CD14-positive monocyte (primary cell): ENCODE data around the gene PLEKHG1. TPM values are rescaled to one million over a fixed set of nuclear protein-coding genes. Genes with fewer than 3 reads are reported as not detected.

ENCODE experiments used
- DNase-seq, 3 donors: peaks; one replicate each; pipeline ENCODE4 v3.0.0-alpha.2; 2011 to 2022
- H2AFZ ChIP-seq: 2 replicates; pipeline ENCODE4 v1.6.0; 2012; ENCODE audit warnings: mild to moderate bottlenecking, low read depth, low read length, inconsistent platforms; ENCODE audit not compliant: insufficient read depth, poor library complexity, severe bottlenecking
- H3K27ac ChIP-seq, 2 donors: 1 replicate in 1 of 2; 2 replicates in 1 of 2; pipeline ENCODE4 v1.5.1; 2012 to 2013; ENCODE audit warnings: low read length in 2 of 2, control low read depth in 1 of 2, inconsistent platforms in 1 of 2, low read depth in 1 of 2, mild to moderate bottlenecking in 1 of 2
- H3K27me3 ChIP-seq, 2 donors: one replicate each; pipeline versions ENCODE4 v1.6.0 to v1.6.1; 2011 to 2013; ENCODE audit warnings: low read length in 2 of 2; ENCODE audit not compliant: control insufficient read depth in 2 of 2, insufficient read depth in 2 of 2
- H3K36me3 ChIP-seq, 2 donors: replicated peaks in 1 of 2; 1 replicate in 1 of 2; 2 replicates in 1 of 2; pipeline versions ENCODE4 v1.5.1 to v1.6.1; 2012 to 2013; ENCODE audit warnings: low read length in 2 of 2, control low read depth in 1 of 2, inconsistent platforms in 1 of 2, mild to moderate bottlenecking in 1 of 2; ENCODE audit not compliant: insufficient read depth in 2 of 2, control insufficient read depth in 1 of 2
- H3K4me1 ChIP-seq, 2 donors: 1 replicate in 1 of 2; 2 replicates in 1 of 2; pipeline versions ENCODE4 v1.5.1 to v1.6.1; 2012 to 2013; ENCODE audit warnings: low read length in 2 of 2, control low read depth in 1 of 2, inconsistent platforms in 1 of 2, mild to moderate bottlenecking in 1 of 2, moderate library complexity in 1 of 2; ENCODE audit not compliant: insufficient read depth in 2 of 2, control insufficient read depth in 1 of 2
- H3K4me2 ChIP-seq: replicated peaks from 2 replicates; pipeline ENCODE3; 2012; ENCODE audit warnings: low read length, moderate library complexity, mild to moderate bottlenecking; ENCODE audit not compliant: poor library complexity, severe bottlenecking; ENCODE audit errors: extremely low read depth
- H3K4me3 ChIP-seq, 3 experiments: fragments of 200-600 bp in 1 of 3; sonication (generic) in 1 of 3; replicated peaks in 1 of 3; 1 replicate in 2 of 3; 2 replicates in 1 of 3; pipeline ENCODE4 v1.5.1; 2011 to 2013; ENCODE audit warnings: low read length in 3 of 3, mild to moderate bottlenecking in 3 of 3, control low read depth in 2 of 3, low read depth in 2 of 3, inconsistent platforms in 1 of 3, moderate library complexity in 1 of 3
- H3K79me2 ChIP-seq: 2 replicates; pipeline ENCODE4 v1.6.0; 2012; ENCODE audit warnings: mild to moderate bottlenecking, control low read depth, inconsistent platforms, low read length, moderate library complexity; ENCODE audit not compliant: insufficient read depth
- H3K9ac ChIP-seq: 2 replicates; pipeline ENCODE4 v1.6.0; 2017; ENCODE audit warnings: low read length, mild to moderate bottlenecking; ENCODE audit not compliant: insufficient read depth, poor library complexity, severe bottlenecking
- H3K9me3 ChIP-seq, 2 donors: replicated peaks in 1 of 2; 1 replicate in 1 of 2; 2 replicates in 1 of 2; pipeline versions ENCODE4 v1.5.1 to v1.6.1; 2012 to 2013; ENCODE audit warnings: low read length in 2 of 2, control low read depth in 1 of 2; ENCODE audit not compliant: control insufficient read depth in 1 of 2, insufficient read depth in 1 of 2
- H4K20me1 ChIP-seq: 2 replicates; pipeline ENCODE4 v1.6.0; 2012; ENCODE audit warnings: mild to moderate bottlenecking, low read length, control low read depth, moderate library complexity; ENCODE audit not compliant: insufficient read depth
- H3K27ac Mint-ChIP-seq, 7 donors: one replicate each; pipeline ENCODE4 v1.8.0; 2020; ENCODE audit warnings: mild to moderate bottlenecking in 7 of 7, mixed read lengths in 7 of 7, moderate library complexity in 6 of 7, inconsistent platforms in 2 of 7
- H3K27me3 Mint-ChIP-seq, 3 donors: one replicate each; pipeline ENCODE4 v1.8.0; 2021 to 2022; ENCODE audit warnings: low read depth in 3 of 3, mild to moderate bottlenecking in 3 of 3, mixed read lengths in 3 of 3, moderate library complexity in 3 of 3, inconsistent platforms in 1 of 3
- H3K36me3 Mint-ChIP-seq, 2 donors: one replicate each; pipeline ENCODE4 v1.8.0; 2020; ENCODE audit warnings: mixed read lengths in 2 of 2, inconsistent platforms in 1 of 2, mild to moderate bottlenecking in 1 of 2
- H3K4me1 Mint-ChIP-seq: one replicate; pipeline ENCODE4 v1.8.0; 2020; ENCODE audit warnings: mild to moderate bottlenecking, mixed read lengths
- H3K4me3 Mint-ChIP-seq, 2 donors: one replicate each; pipeline ENCODE4 v1.8.0; 2020; ENCODE audit warnings: mild to moderate bottlenecking in 2 of 2, mixed read lengths in 2 of 2, moderate library complexity in 1 of 2
- H3K9me3 Mint-ChIP-seq, 7 donors: one replicate each; pipeline ENCODE4 v1.8.0; 2020 to 2022; ENCODE audit warnings: mixed read lengths in 7 of 7, mild to moderate bottlenecking in 6 of 7, moderate library complexity in 6 of 7, inconsistent platforms in 2 of 7
- CTCF ChIP-seq: fragments of 200-600 bp; IDR thresholded peaks from one replicate; pipeline ENCODE4 v1.8.0; 2022; ENCODE audit warnings: antibody characterized with exemption, mild to moderate bottlenecking
- WGBS: methylation state at CpG from one replicate; pipeline ENCODE4 v1.1.5; 2013; ENCODE audit warnings: missing lambda C conversion rate; ENCODE audit not compliant: insufficient coverage; 5-methylcytosine and 5-hydroxymethylcytosine counted together
- intact Hi-C, 2 donors: fragments of 100-400 bp; cut with micrococcal nuclease; formaldehyde crosslinking; loops; one replicate each; pipeline versions ENCODE4 v1.15.0 to v1.15.1; 2023
- polyA plus RNA-seq, 3 donors: library from polyadenylated mRNA; depleted of rRNA in 1 of 3; unstranded in 2 of 3; stranded (reverse) in 1 of 3; fragments of 300-500 nt in 2 of 3; fragments of >200 nt in 1 of 3; fragmentation: Illumina TruSeq in 2 of 3; gene quantifications; 1 replicate in 2 of 3; 2 replicates in 1 of 3; pipeline ENCODE4 v1.2.3, GENCODE V29; 2012 to 2021

Gene PLEKHG1
- polyA plus RNA-seq, 3 donors: 0.02 to 0.15 (median 0.08) TPM

- no peak overlapping the region for H3K4me3 ChIP-seq
- H3K9me3 Mint-ChIP-seq: peaks cover 0 to 4% (median 0%) of the 10 kb centered on the region in 7 donors
- no peak overlapping the region for H2AFZ ChIP-seq
- no peaks in the 10 kb centered on the region for H3K4me1 ChIP-seq
- no peak overlapping the region for H3K9ac ChIP-seq
- H3K27ac ChIP-seq: no peak overlapping the region
- H3K27me3 ChIP-seq: peaks cover 13 to 25% of the 10 kb centered on the region in 2 donors
- H3K36me3 ChIP-seq: no peaks in the 10 kb centered on the region
- no peak overlapping the region for H3K4me3 Mint-ChIP-seq
- H3K79me2 ChIP-seq: no peaks in the 10 kb centered on the region
- no peak overlapping the region for H3K4me2 ChIP-seq
- H3K27ac Mint-ChIP-seq: no peak overlapping the region
- H3K27me3 Mint-ChIP-seq: peaks cover 22 to 26% (median 23%) of the 10 kb centered on the region in 3 donors
- intact Hi-C loops: no loop called here
- WGBS: 78% methylated on average over 2 of the region's 3 CpGs
- H3K9me3 ChIP-seq: no peaks in the 10 kb centered on the region
- no peaks in the 10 kb centered on the region for H3K4me1 Mint-ChIP-seq
- no peaks in the 10 kb centered on the region for H4K20me1 ChIP-seq
- DNase-seq: no peak
- no peak for TF ChIP-seq CTCF
- H3K36me3 Mint-ChIP-seq: no peaks in the 10 kb centered on the region
These were observed 31.8 kb upstream of the PLEKHG1 start for GRCh38 chr6:150567823-150568383.

GRCh38 chr6:150568560-150568959 is 31.1 kb upstream of the PLEKHG1 start:
- H4K20me1 ChIP-seq: no peaks in the 10 kb centered on the region
- intact Hi-C loops: no loop called here
- no peaks in the 10 kb centered on the region for H3K9me3 ChIP-seq
- no peak for TF ChIP-seq CTCF
- Mint-ChIP-seq H3K9me3 (peaks cover 0 to 4% (median 0%) of the 10 kb centered on the region in 7 donors), H3K4me1 (no peaks in the 10 kb centered on the region), H3K27ac (no peak overlapping the region), H3K36me3 (no peaks in the 10 kb centered on the region), H3K27me3 (peaks cover 29 to 33% (median 30%) of the 10 kb centered on the region in 3 donors), H3K4me3 (no peak overlapping the region)
- H2AFZ ChIP-seq: no peak overlapping the region
- no peak overlapping the region for H3K4me3 ChIP-seq
- no peak overlapping the region for H3K4me2 ChIP-seq
- no peak overlapping the region for H3K9ac ChIP-seq
- peaks cover 16 to 31% of the 10 kb centered on the region in 2 donors for H3K27me3 ChIP-seq
- no peaks in the 10 kb centered on the region for H3K4me1 ChIP-seq
- 100% methylated on average over 2 of the region's 3 CpGs for WGBS
- H3K79me2 ChIP-seq: no peaks in the 10 kb centered on the region
- no peaks in the 10 kb centered on the region for H3K36me3 ChIP-seq
- H3K27ac ChIP-seq: no peak overlapping the region
- no peak for DNase-seq
